H1 (cell line): ENCODE measurements around the gene NEK10. TPM values are rescaled to one million over a fixed set of nuclear protein-coding genes. Genes with fewer than 3 reads are reported as not detected.

ENCODE experiments used
- CTCF ChIA-PET: fragments of 300-600 bp; sonication (Branson Sonifier 250); formaldehyde crosslinking; loops from one replicate; lab custom pipeline; 2021; ENCODE audit not compliant: partially characterized antibody; lab: Charles Lee
- POLR2A ChIA-PET: fragments of 300-600 bp; sonication (Branson Sonifier 250); formaldehyde crosslinking; loops from one replicate; lab custom pipeline; 2021; ENCODE audit warnings: inconsistent platforms; ENCODE audit not compliant: partially characterized antibody; lab: Charles Lee
- DNase-seq, 2 experiments: peaks; one replicate each; pipeline versions ENCODE4 v3.0.0 to v3.0.0-alpha.2; 2010 to 2022; ENCODE audit warnings: low spot score in 2 of 2, low read depth in 1 of 2, mixed read lengths in 1 of 2
- FAIRE-seq: peaks from 2 replicates; lab custom pipeline; 2011; peaks lifted over from hg19 to GRCh38; lab: Jason Lieb, UNC
- H2AFZ ChIP-seq: 2 replicates; pipeline ENCODE4 v1.8.1; 2012; ENCODE audit warnings: low read length, inconsistent platforms
- H2AK5ac ChIP-seq: 2 replicates; pipeline ENCODE4 v1.6.1; 2013; ENCODE audit warnings: low read depth, low read length
- H2BK120ac ChIP-seq: replicated peaks from 2 replicates; pipeline ENCODE3; 2013; ENCODE audit warnings: low read depth, low read length, inconsistent platforms
- H2BK12ac ChIP-seq: 2 replicates; pipeline ENCODE4 v1.6.1; 2013; ENCODE audit warnings: low read depth, low read length
- H2BK15ac ChIP-seq: 2 replicates; pipeline ENCODE4 v1.6.1; 2013; ENCODE audit warnings: low read length
- H2BK20ac ChIP-seq: 2 replicates; pipeline ENCODE4 v1.6.1; 2013; ENCODE audit warnings: low read length
- H2BK5ac ChIP-seq: 2 replicates; pipeline ENCODE4 v1.6.1; 2013; ENCODE audit warnings: low read depth, low read length
- H3K14ac ChIP-seq: 2 replicates; pipeline ENCODE4 v1.6.1; 2013; ENCODE audit warnings: inconsistent platforms; ENCODE audit not compliant: insufficient read length
- H3K18ac ChIP-seq: 2 replicates; pipeline ENCODE4 v1.6.1; 2013; ENCODE audit warnings: low read length; ENCODE audit errors: extremely low read depth
- H3K23ac ChIP-seq: 2 replicates; pipeline ENCODE4 v1.6.1; 2013; ENCODE audit warnings: inconsistent platforms; ENCODE audit not compliant: insufficient read length
- H3K23me2 ChIP-seq: 2 replicates; pipeline ENCODE4 v1.6.1; 2013; ENCODE audit warnings: low read depth, low read length
- H3K27ac ChIP-seq: 2 replicates; pipeline ENCODE4 v1.6.1; 2011; ENCODE audit warnings: low read depth, low read length, inconsistent platforms
- H3K27me3 ChIP-seq, 4 experiments: replicated peaks in 1 of 4; 1 replicate in 1 of 4; 2 replicates in 3 of 4; pipeline versions ENCODE4 v1.6.1 to v1.8.1; 2011 to 2013; ENCODE audit warnings: low read length in 3 of 4, mild to moderate bottlenecking in 3 of 4, inconsistent platforms in 2 of 4, mixed read lengths in 2 of 4, moderate library complexity in 1 of 4; ENCODE audit not compliant: control insufficient read depth in 3 of 4, insufficient read depth in 3 of 4; ENCODE audit errors: extremely low read depth in 1 of 4
- H3K36me3 ChIP-seq, 4 experiments: 2 replicates each; pipeline versions ENCODE4 v1.6.1 to v1.8.1; 2011 to 2013; ENCODE audit warnings: mild to moderate bottlenecking in 4 of 4, low read length in 3 of 4, moderate library complexity in 2 of 4, control low read depth in 1 of 4, inconsistent platforms in 1 of 4; ENCODE audit not compliant: insufficient read depth in 4 of 4, control insufficient read depth in 2 of 4
- H3K4ac ChIP-seq: replicated peaks from 2 replicates; pipeline ENCODE3; 2013; ENCODE audit warnings: low read length, low read depth, mixed read lengths, inconsistent platforms; ENCODE audit not compliant: insufficient read length
- H3K4me1 ChIP-seq, 4 experiments: replicated peaks in 1 of 4; 1 replicate in 1 of 4; 2 replicates in 3 of 4; pipeline versions ENCODE4 v1.6.1 to v1.8.1; 2011 to 2013; ENCODE audit warnings: low read length in 3 of 4, inconsistent platforms in 2 of 4, mixed read lengths in 1 of 4; ENCODE audit not compliant: insufficient read depth in 4 of 4, control insufficient read depth in 3 of 4
- H3K4me2 ChIP-seq, 2 experiments: 2 replicates each; pipeline versions ENCODE4 v1.6.1 to v1.8.1; 2011 to 2013; ENCODE audit warnings: low read depth in 2 of 2, low read length in 2 of 2, control low read depth in 1 of 2, inconsistent platforms in 1 of 2, mild to moderate bottlenecking in 1 of 2; ENCODE audit not compliant: insufficient read depth in 1 of 2
- H3K4me3 ChIP-seq, 4 experiments: fragments of 200-600, 300-600 bp in 1 of 4; sonication (generic), shearing (Covaris generic), sonication (Bioruptor Twin) in 1 of 4; 2 replicates each; pipeline versions ENCODE4 v1.5.1 to v1.8.1; 2011 to 2016; ENCODE audit warnings: low read length in 4 of 4, low read depth in 3 of 4, control low read depth in 2 of 4, inconsistent platforms in 2 of 4, mild to moderate bottlenecking in 2 of 4, mixed read lengths in 1 of 4, moderate library complexity in 1 of 4; ENCODE audit not compliant: insufficient read depth in 2 of 4; ENCODE audit errors: extremely low read depth in 1 of 4
- H3K56ac ChIP-seq: replicated peaks from 2 replicates; pipeline ENCODE3; 2013; ENCODE audit warnings: low read depth, mild to moderate bottlenecking, mixed read lengths, low read length, inconsistent platforms; ENCODE audit not compliant: insufficient read length
- H3K79me1 ChIP-seq: 2 replicates; pipeline ENCODE4 v1.6.1; 2013; ENCODE audit warnings: low read depth, low read length, control low read depth
- H3K79me2 ChIP-seq, 2 experiments: 2 replicates each; pipeline versions ENCODE4 v1.6.1 to v1.8.1; 2012 to 2013; ENCODE audit warnings: low read length in 2 of 2, mild to moderate bottlenecking in 2 of 2, inconsistent platforms in 1 of 2; ENCODE audit not compliant: insufficient read depth in 2 of 2, control insufficient read depth in 1 of 2
- H3K9ac ChIP-seq, 4 experiments: replicated peaks in 1 of 4; 1 replicate in 1 of 4; 2 replicates in 3 of 4; pipeline versions ENCODE4 v1.6.1 to v1.8.1; 2011 to 2013; ENCODE audit warnings: low read depth in 3 of 4, low read length in 3 of 4, control low read depth in 2 of 4, mild to moderate bottlenecking in 2 of 4, moderate library complexity in 2 of 4, inconsistent platforms in 1 of 4; ENCODE audit errors: extremely low read depth in 1 of 4
- H3K9me3 ChIP-seq, 2 experiments: 2 replicates each; pipeline versions ENCODE4 v1.6.1 to v1.8.1; 2012 to 2013; ENCODE audit warnings: mild to moderate bottlenecking in 2 of 2, moderate library complexity in 2 of 2, control low read depth in 1 of 2, inconsistent platforms in 1 of 2, low read depth in 1 of 2, low read length in 1 of 2, mixed read lengths in 1 of 2; ENCODE audit not compliant: insufficient read depth in 2 of 2
- H4K20me1 ChIP-seq, 2 experiments: replicated peaks in 1 of 2; 2 replicates each; pipeline versions ENCODE3 to v1.8.1; 2011 to 2013; ENCODE audit warnings: inconsistent platforms in 2 of 2, low read length in 2 of 2, mild to moderate bottlenecking in 1 of 2; ENCODE audit not compliant: insufficient read depth in 2 of 2, control insufficient read depth in 1 of 2
- H4K5ac ChIP-seq: 2 replicates; pipeline ENCODE4 v1.6.1; 2013; ENCODE audit warnings: low read length, low read depth, mixed read lengths, inconsistent platforms; ENCODE audit not compliant: insufficient read length
- H4K8ac ChIP-seq: 2 replicates; pipeline ENCODE4 v1.8.0; 2013; ENCODE audit warnings: mild to moderate bottlenecking, moderate library complexity, low read length, inconsistent platforms; ENCODE audit not compliant: insufficient read depth; ENCODE audit errors: extremely low read depth
- H4K91ac ChIP-seq: replicated peaks from 2 replicates; pipeline ENCODE3; 2013; ENCODE audit warnings: low read length, mixed read lengths, inconsistent platforms; ENCODE audit not compliant: insufficient read length
- MAX ChIP-seq: IDR thresholded peaks from 2 replicates; pipeline ENCODE4 v1.6.1; 2012; ENCODE audit warnings: inconsistent platforms
- RAD21 ChIP-seq, 2 experiments: IDR thresholded peaks in 1 of 2; conservative IDR thresholded peaks in 1 of 2; 2 replicates each; pipeline ENCODE4 v1.6.1; 2011; ENCODE audit warnings: low read depth in 2 of 2, low read length in 2 of 2, improper control_type of control experiment in 1 of 2, inconsistent platforms in 1 of 2, mild to moderate bottlenecking in 1 of 2, moderate library complexity in 1 of 2
- TAF7 ChIP-seq: optimal IDR thresholded peaks from 2 replicates; pipeline ENCODE3; 2011; ENCODE audit warnings: low read depth, mild to moderate bottlenecking, inconsistent platforms, low read length, moderate library complexity, borderline replicate concordance
- USF2 ChIP-seq: IDR thresholded peaks from 2 replicates; pipeline ENCODE4 v1.6.1; 2011; ENCODE audit warnings: low read length, improper control_type of control experiment
- WGBS, 2 experiments: shearing (Covaris generic) in 1 of 2; methylation state at CpG; one replicate each; pipeline versions ENCODE4 v1.1.6 to v1.1.7; 2013 to 2015; ENCODE audit warnings: low lambda C conversion rate in 2 of 2, mixed read lengths in 2 of 2, inconsistent platforms in 1 of 2, low coverage in 1 of 2, missing lambda C conversion rate in 1 of 2; ENCODE audit not compliant: insufficient replicate concordance in 2 of 2, insufficient coverage in 1 of 2, insufficient read length in 1 of 2; ENCODE audit errors: extremely low coverage in 1 of 2, missing lambda C conversion rate in 1 of 2; 5-methylcytosine and 5-hydroxymethylcytosine counted together
- polyA plus RNA-seq, 7 experiments: library from polyadenylated mRNA; depleted of rRNA in 3 of 7; stranded (reverse) in 5 of 7; unstranded in 2 of 7; fragments of >200 nt in 5 of 7; fragments of 200-250 nt in 2 of 7; gene quantifications; 1 replicate in 5 of 7; 2 replicates in 1 of 7; 4 replicates in 1 of 7; pipeline versions ENCODE4 v1.2.1 to v1.2.3, GENCODE V29; 2011 to 2013; ENCODE audit warnings: missing spikeins in 2 of 7, mixed read lengths in 2 of 7
- total RNA-seq: library from RNA; stranded (reverse); fragmentation: NEBNext Ultra II Directional; extraction: Animal tissue kit (Norgen Biotek cat#: 25700); gene quantifications from 2 replicates; pipeline ENCODE4 v1.2.1, GENCODE V29; 2021

NEK10 gene
- total and polyA plus RNA-seq, 2 of the 8 experiments (the other 6 are each of a cell fraction or from before 2014, with no cell fraction given) = 0.18 to 0.50 TPM

GRCh38 chr3:27324686-27325085 is 44.5 kb downstream of the NEK10 start:
- H2AK5ac ChIP-seq = no peak overlapping the region
- peaks cover 0 to 1% (median 0%) of the 10 kb centered on the region in 4 experiments; a peak in 1 of 7 replicates for H3K27me3 ChIP-seq
- H2BK5ac ChIP-seq = no peak overlapping the region
- no peaks in the 10 kb centered on the region; the same call in 1 of the 2 replicates for H3K23me2 ChIP-seq
- no peak for TF ChIP-seq TAF7
- TF ChIP-seq USF2 = no peak
- no peak for TF ChIP-seq RAD21 (IDR thresholded peaks at IDR 0.05 in 1 of 2, conservative IDR thresholded peaks at IDR 0.05 in 1 of 2; ENCODE audit: low read depth in 2 of 2, low read length in 2 of 2)
- no peak for TF ChIP-seq MAX
- H3K56ac ChIP-seq = no peak overlapping the region
- H2AFZ ChIP-seq = no peak overlapping the region
- no peak overlapping the region for H2BK20ac ChIP-seq
- no peaks in the 10 kb centered on the region for H4K20me1 ChIP-seq
- CTCF ChIA-PET = interaction anchor here (0.8 to 1.7 kb wide), 6 partner anchors 8 to 143 kb away, joined by 3 to 5 read pairs (median 4); no protein-coding TSS in a partner anchor
- H4K91ac ChIP-seq = no peak overlapping the region
- H3K79me1 ChIP-seq = no peaks in the 10 kb centered on the region; the same call in 1 of the 2 replicates
- no peak overlapping the region for H2BK12ac ChIP-seq
- no peak overlapping the region for H2BK120ac ChIP-seq
- no peaks in the 10 kb centered on the region for H3K79me2 ChIP-seq
- H3K9me3 ChIP-seq = no peaks in the 10 kb centered on the region; a peak in 1 of 4 replicates
- H3K9ac ChIP-seq = no peak overlapping the region
- DNase-seq = no peak
- no peak overlapping the region for H3K27ac ChIP-seq
- no peak overlapping the region for H3K4ac ChIP-seq
- no peak overlapping the region for H2BK15ac ChIP-seq
- H3K23ac ChIP-seq = no peak overlapping the region
- WGBS, 2 experiments = 90% methylated on average over 2 of the region's 2 CpGs; no CpG with 5 or more reads in 1 of the 2 experiments
- FAIRE-seq = no peak
- H3K36me3 ChIP-seq = peaks cover 0 to 4% (median 0%) of the 10 kb centered on the region in 4 experiments; a peak in 1 of 8 replicates
- H3K18ac ChIP-seq = no peak overlapping the region
- POLR2A ChIA-PET = no interaction called here
- no peak overlapping the region for H4K8ac ChIP-seq
- no peak overlapping the region for H3K4me2 ChIP-seq
- H3K4me1 ChIP-seq = no peaks in the 10 kb centered on the region
- no peak overlapping the region for H3K4me3 ChIP-seq
- H4K5ac ChIP-seq = no peak overlapping the region
- no peak overlapping the region for H3K14ac ChIP-seq
